K562 (cell line): ENCODE data around the gene TUBGCP6. TPM values are rescaled to one million over a fixed set of nuclear protein-coding genes. Genes with fewer than 3 reads are reported as not detected.

Experiments used
- ASH1L ChIP-seq: fragments of 450-650 bp; IDR thresholded peaks from 2 replicates; pipeline ENCODE4 v1.6.1; 2018; ENCODE audit warnings: borderline replicate concordance, mild to moderate bottlenecking, low read depth; ENCODE audit not compliant: partially characterized antibody
- CSDE1 ChIP-seq, 2 experiments: fragments of 450-650 bp; IDR thresholded peaks; 2 replicates each; pipeline ENCODE4 v1.6.1; 2016; ENCODE audit warnings: mild to moderate bottlenecking in 1 of 2
- ELF1 ChIP-seq: fragments of 200-800 bp; sonication (Bioruptor generic); IDR thresholded peaks from 2 replicates; pipeline ENCODE4 v1.6.1; 2016; ENCODE audit warnings: missing genetic modification characterization, missing compliant biosample characterization
- HCFC1 ChIP-seq: IDR thresholded peaks from 2 replicates; pipeline ENCODE4 v1.6.1; 2012; ENCODE audit warnings: low read depth, low read length, improper control_type of control experiment
- KAT7 ChIP-seq: sonication (generic); formaldehyde crosslinking; IDR thresholded peaks from 2 replicates; pipeline ENCODE4 v1.8.0; 2022; ENCODE audit warnings: missing genetic modification reagents, mild to moderate bottlenecking, borderline replicate concordance
- KLF10 ChIP-seq: fragments of 250-450 bp; sonication (Bioruptor Pico); IDR thresholded peaks from 2 replicates; pipeline ENCODE4 v1.6.1; 2021; ENCODE audit warnings: matching md5 sums
- MEF2A ChIP-seq: IDR thresholded peaks from 2 replicates; pipeline ENCODE4 v1.6.1; 2011; ENCODE audit warnings: low read depth, mild to moderate bottlenecking, low read length, moderate library complexity; ENCODE audit not compliant: control insufficient read depth
- NCOA4 ChIP-seq: fragments of 450-650 bp; IDR thresholded peaks from 2 replicates; pipeline ENCODE4 v1.6.1; 2018; ENCODE audit warnings: mild to moderate bottlenecking; ENCODE audit not compliant: partially characterized antibody
- PRMT5 ChIP-seq: sonication (generic); formaldehyde crosslinking; IDR thresholded peaks from 2 replicates; pipeline ENCODE4 v1.5.0; 2020; ENCODE audit warnings: missing genetic modification reagents
- ZNF311 ChIP-seq: fragments of 250-450 bp; sonication (Bioruptor Pico); IDR thresholded peaks from 2 replicates; pipeline ENCODE4 v1.4.0; 2020; ENCODE audit warnings: mild to moderate bottlenecking, moderate library complexity
- ZNF76 ChIP-seq: fragments of 250-450 bp; sonication (Bioruptor Pico); IDR thresholded peaks from 2 replicates; pipeline ENCODE4 v1.4.0; 2020; ENCODE audit warnings: mild to moderate bottlenecking, moderate library complexity, borderline replicate concordance
- polyA plus RNA-seq, 8 experiments: library from polyadenylated mRNA; depleted of rRNA in 4 of 8; stranded (reverse) in 5 of 8; unstranded in 3 of 8; fragments of >200 nt; fragmentation: Nextera tagmentation in 2 of 8; fragmentation: Illumina TruSeq in 1 of 8; extraction: Ambion mirVana in 2 of 8; extraction: Trizol in 1 of 8; gene quantifications; 2 replicates each; pipeline versions ENCODE4 v1.2.1 to v1.2.3, GENCODE V29; 2011 to 2014; ENCODE audit warnings: inconsistent platforms in 1 of 8, missing spikeins in 1 of 8
- total RNA-seq, 7 experiments: library from RNA; depleted of rRNA in 6 of 7; stranded (reverse); fragments of >200 nt in 6 of 7; fragmentation: Illumina TruSeq in 2 of 7; extraction: Trizol in 2 of 7; gene quantifications; 2 replicates each; pipeline versions ENCODE4 v1.2.1 to v1.2.3, GENCODE V29; 2011 to 2021; ENCODE audit warnings: low replicate concordance in 1 of 7
- TF ChIP-seq, protein P1 (sequence below): sonication (generic); formaldehyde crosslinking; IDR thresholded peaks from 2 replicates; pipeline ENCODE4 v1.8.1; 2023; ENCODE audit warnings: mild to moderate bottlenecking, missing genetic modification reagents
- TF ChIP-seq, protein P2 (sequence below), 3 experiments: fragments of 200-800 bp in 1 of 3; fragments of 250-450 bp in 1 of 3; fragments of 450-650 bp in 1 of 3; sonication (Bioruptor Pico) in 1 of 3; sonication (Bioruptor generic) in 1 of 3; formaldehyde crosslinking in 1 of 3; IDR thresholded peaks; 2 replicates each; pipeline versions ENCODE4 v1.6.1 to v1.8.0; 2016 to 2022; ENCODE audit warnings: mild to moderate bottlenecking in 2 of 3, missing genetic modification characterization in 2 of 3, missing compliant biosample characterization in 1 of 3, moderate library complexity in 1 of 3

Gene TUBGCP6
- total and polyA plus RNA-seq, 9 of the 15 experiments (the other 6 are each of a cell fraction or from before 2014, with no cell fraction given): 0.76 to 33.0 (median 10.1) TPM

GRCh38 chr22:50199251-50199721 lies 45.5 kb downstream of the TUBGCP6 start (continued):
- TF ChIP-seq ZNF76 (no peak), KAT7 (CRISPR knock-in tag) (no peak), NCOA4 (no peak), ASH1L (no peak), PRMT5 (CRISPR knock-in tag) (no peak), KLF10 (CRISPR knock-in tag) (no peak), CSDE1 (IDR thresholded peaks at IDR 0.05) (no peak), HCFC1 (no peak), MEF2A (no peak), ELF1 (no peak), ZNF311 (CRISPR knock-in tag) (no peak)
- TF ChIP-seq, protein P1, sequence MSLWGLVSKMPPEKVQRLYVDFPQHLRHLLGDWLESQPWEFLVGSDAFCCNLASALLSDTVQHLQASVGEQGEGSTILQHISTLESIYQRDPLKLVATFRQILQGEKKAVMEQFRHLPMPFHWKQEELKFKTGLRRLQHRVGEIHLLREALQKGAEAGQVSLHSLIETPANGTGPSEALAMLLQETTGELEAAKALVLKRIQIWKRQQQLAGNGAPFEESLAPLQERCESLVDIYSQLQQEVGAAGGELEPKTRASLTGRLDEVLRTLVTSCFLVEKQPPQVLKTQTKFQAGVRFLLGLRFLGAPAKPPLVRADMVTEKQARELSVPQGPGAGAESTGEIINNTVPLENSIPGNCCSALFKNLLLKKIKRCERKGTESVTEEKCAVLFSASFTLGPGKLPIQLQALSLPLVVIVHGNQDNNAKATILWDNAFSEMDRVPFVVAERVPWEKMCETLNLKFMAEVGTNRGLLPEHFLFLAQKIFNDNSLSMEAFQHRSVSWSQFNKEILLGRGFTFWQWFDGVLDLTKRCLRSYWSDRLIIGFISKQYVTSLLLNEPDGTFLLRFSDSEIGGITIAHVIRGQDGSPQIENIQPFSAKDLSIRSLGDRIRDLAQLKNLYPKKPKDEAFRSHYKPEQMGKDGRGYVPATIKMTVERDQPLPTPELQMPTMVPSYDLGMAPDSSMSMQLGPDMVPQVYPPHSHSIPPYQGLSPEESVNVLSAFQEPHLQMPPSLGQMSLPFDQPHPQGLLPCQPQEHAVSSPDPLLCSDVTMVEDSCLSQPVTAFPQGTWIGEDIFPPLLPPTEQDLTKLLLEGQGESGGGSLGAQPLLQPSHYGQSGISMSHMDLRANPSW (CRISPR knock-in tag): no peak
- TF ChIP-seq, protein P2, sequence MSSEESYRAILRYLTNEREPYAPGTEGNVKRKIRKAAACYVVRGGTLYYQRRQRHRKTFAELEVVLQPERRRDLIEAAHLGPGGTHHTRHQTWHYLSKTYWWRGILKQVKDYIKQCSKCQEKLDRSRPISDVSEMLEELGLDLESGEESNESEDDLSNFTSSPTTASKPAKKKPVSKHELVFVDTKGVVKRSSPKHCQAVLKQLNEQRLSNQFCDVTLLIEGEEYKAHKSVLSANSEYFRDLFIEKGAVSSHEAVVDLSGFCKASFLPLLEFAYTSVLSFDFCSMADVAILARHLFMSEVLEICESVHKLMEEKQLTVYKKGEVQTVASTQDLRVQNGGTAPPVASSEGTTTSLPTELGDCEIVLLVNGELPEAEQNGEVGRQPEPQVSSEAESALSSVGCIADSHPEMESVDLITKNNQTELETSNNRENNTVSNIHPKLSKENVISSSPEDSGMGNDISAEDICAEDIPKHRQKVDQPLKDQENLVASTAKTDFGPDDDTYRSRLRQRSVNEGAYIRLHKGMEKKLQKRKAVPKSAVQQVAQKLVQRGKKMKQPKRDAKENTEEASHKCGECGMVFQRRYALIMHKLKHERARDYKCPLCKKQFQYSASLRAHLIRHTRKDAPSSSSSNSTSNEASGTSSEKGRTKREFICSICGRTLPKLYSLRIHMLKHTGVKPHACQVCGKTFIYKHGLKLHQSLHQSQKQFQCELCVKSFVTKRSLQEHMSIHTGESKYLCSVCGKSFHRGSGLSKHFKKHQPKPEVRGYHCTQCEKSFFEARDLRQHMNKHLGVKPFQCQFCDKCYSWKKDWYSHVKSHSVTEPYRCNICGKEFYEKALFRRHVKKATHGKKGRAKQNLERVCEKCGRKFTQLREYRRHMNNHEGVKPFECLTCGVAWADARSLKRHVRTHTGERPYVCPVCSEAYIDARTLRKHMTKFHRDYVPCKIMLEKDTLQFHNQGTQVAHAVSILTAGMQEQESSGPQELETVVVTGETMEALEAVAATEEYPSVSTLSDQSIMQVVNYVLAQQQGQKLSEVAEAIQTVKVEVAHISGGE (CRISPR knock-in tag; IDR thresholded peaks at IDR 0.05): no peak
- TF ChIP-seq, all 486 proteins: peak for 0
